NCI-H748 (cell line): Measurements from ENCODE around the gene MC1R.
"Not testable (repeated sequence)": the region's sequence is repeated elsewhere in the genome, so short reads cannot be mapped to it uniquely, and the experiment has no call there.

Experiments used
- DNase-seq: peaks from one replicate; lab custom pipeline; 2025; ENCODE audit not compliant: unreplicated experiment; lab: John Stamatoyannopoulos, UW

The MC1R gene

GRCh38 chr16:89913408-89914387, 5.0 kb upstream of the MC1R start:
- no peak for DNase-seq

GRCh38 chr16:89914642-89915285, 3.9 kb upstream of the MC1R start:
- DNase-seq: not testable (repeated sequence)

- DNase-seq: no peak
These were observed 3.1 kb upstream of the MC1R start for GRCh38 chr16:89915303-89916232.

- peak; percentile 85 for DNase-seq
These were observed 749 bp upstream of the MC1R start for GRCh38 chr16:89917773-89918452.

- DNase-seq: no peak
These were observed 1.1 kb downstream of the MC1R start for GRCh38 chr16:89919535-89920406.

GRCh38 chr16:89920723-89921122, 2.1 kb downstream of the MC1R start:
- DNase-seq: no peak

- DNase-seq: no peak
These were observed 2.6 kb downstream of the MC1R start for GRCh38 chr16:89921131-89921701.

GRCh38 chr16:89921702-89922476, 3.2 kb downstream of the MC1R start:
- peak; percentile 29 for DNase-seq

- DNase-seq: peak; percentile 65
These were observed 3.8 kb downstream of the MC1R start for GRCh38 chr16:89922477-89922883.

GRCh38 chr16:89922884-89923639, 4.4 kb downstream of the MC1R start, which contains the start of gene TUBB3:
TSS of gene TUBB3 (plus strand) at chr16:89923342. CDS start at chr16:89923402, 60 bp downstream.
- peak; percentile 86 for DNase-seq

GRCh38 chr16:89923640-89924296, 5.1 kb downstream of the MC1R start:
- DNase-seq: peak; percentile 89

GRCh38 chr16:89924297-89924924, 5.7 kb downstream of the MC1R start:
- DNase-seq: peak; percentile 77

GRCh38 chr16:89924925-89925307, 6.3 kb downstream of the MC1R start:
- no peak for DNase-seq

GRCh38 chr16:89925596-89926079, 7.0 kb downstream of the MC1R start:
- no peak for DNase-seq

- DNase-seq: no peak
These were observed 12.7 kb downstream of the MC1R start for GRCh38 chr16:89931305-89931896.

- no peak for DNase-seq
These were observed 13.3 kb downstream of the MC1R start for GRCh38 chr16:89931964-89932363.
